SU-DHL-6 (cell line): ENCODE measurements around the gene IGF2R.

ENCODE experiments used
- H2AFZ ChIP-seq: fragments of 200-600 bp; sonication (generic); 2 replicates; pipeline ENCODE4 v1.6.1; 2014; ENCODE audit warnings: low read depth, mild to moderate bottlenecking, moderate library complexity, mixed read lengths, antibody characterized with exemption, low read length; ENCODE audit not compliant: severe bottlenecking
- H3F3A ChIP-seq: fragments of 200-600 bp; shearing (Covaris generic); 2 replicates; pipeline ENCODE4 v1.6.0; 2016; ENCODE audit warnings: antibody characterized with exemption, mild to moderate bottlenecking; ENCODE audit not compliant: insufficient read depth
- H3K27ac ChIP-seq: fragments of 200-600 bp; sonication (generic); 2 replicates; pipeline ENCODE4 v1.5.1; 2016; ENCODE audit warnings: low read depth, mild to moderate bottlenecking, low read length, moderate library complexity, mixed read lengths
- H3K27me3 ChIP-seq: fragments of 200-600 bp; sonication (generic), shearing (Covaris generic); 2 replicates; pipeline ENCODE4 v1.6.0; 2014; ENCODE audit warnings: mild to moderate bottlenecking, low read length
- H3K36me3 ChIP-seq: fragments of 200-600 bp; sonication (generic); 2 replicates; pipeline ENCODE4 v1.6.1; 2014; ENCODE audit warnings: mild to moderate bottlenecking, low read length, mixed read lengths
- H3K4me2 ChIP-seq: fragments of 300-600, 200-600 bp; shearing (Covaris generic), sonication (generic); 2 replicates; pipeline ENCODE4 v1.6.0; 2014; ENCODE audit warnings: low read length, low read depth, mild to moderate bottlenecking; ENCODE audit not compliant: poor library complexity, severe bottlenecking
- H3K4me3 ChIP-seq: fragments of 200-600 bp; sonication (generic); 2 replicates; pipeline ENCODE4 v1.5.1; 2014; ENCODE audit warnings: antibody characterized with exemption, low read length, mild to moderate bottlenecking, mixed read lengths; ENCODE audit not compliant: insufficient read depth, poor library complexity, severe bottlenecking
- H3K79me2 ChIP-seq: fragments of 200-600 bp; sonication (generic); 2 replicates; pipeline ENCODE4 v1.6.1; 2014; ENCODE audit warnings: mild to moderate bottlenecking, low read length, moderate library complexity; ENCODE audit not compliant: insufficient read depth
- H3K9ac ChIP-seq: fragments of 200-600 bp; sonication (generic); 2 replicates; pipeline ENCODE4 v1.7.0; 2014; ENCODE audit warnings: mild to moderate bottlenecking, low read length
- H3K9me2 ChIP-seq: fragments of 200-600 bp; sonication (generic); replicated peaks from 2 replicates; pipeline ENCODE4 v1.6.1; 2014; ENCODE audit warnings: low read length; ENCODE audit not compliant: insufficient read depth
- H3K9me3 ChIP-seq: fragments of 200-600 bp; sonication (generic); 2 replicates; pipeline ENCODE4 v1.6.1; 2014; ENCODE audit warnings: low read length, mixed read lengths; ENCODE audit not compliant: insufficient read depth
- H4K20me1 ChIP-seq: fragments of 200-600 bp; sonication (generic); 2 replicates; pipeline ENCODE4 v1.6.1; 2014; ENCODE audit warnings: low read depth, mild to moderate bottlenecking, antibody characterized with exemption, low read length, moderate library complexity, mixed read lengths
- CTCF ChIP-seq: fragments of 200-600 bp; sonication (generic); IDR thresholded peaks from one replicate; pipeline ENCODE4 v1.5.1; 2017; ENCODE audit warnings: antibody characterized with exemption, mild to moderate bottlenecking, low read length, moderate library complexity; ENCODE audit not compliant: insufficient read depth, poor library complexity, severe bottlenecking
- EZH2phosphoT487 ChIP-seq: fragments of 200-600 bp; sonication (generic), shearing (Covaris generic); conservative IDR thresholded peaks from 2 replicates; pipeline ENCODE4 v1.6.1; 2018; ENCODE audit warnings: mild to moderate bottlenecking, antibody characterized with exemption, low read length, moderate library complexity, mixed read lengths

IGF2R gene

GRCh38 chr6:159961528-159961927 is 7.4 kb upstream of the IGF2R start:
- no peaks in the 10 kb centered on the region for H3K79me2 ChIP-seq
- no peaks in the 10 kb centered on the region for H3K9me2 ChIP-seq
- no peak overlapping the region for H3K9ac ChIP-seq
- no peak overlapping the region for H3K4me3 ChIP-seq
- H4K20me1 ChIP-seq = no peaks in the 10 kb centered on the region
- no peak overlapping the region for H2AFZ ChIP-seq
- H3K4me2 ChIP-seq = no peak overlapping the region
- no peak overlapping the region for H3K27ac ChIP-seq
- no peaks in the 10 kb centered on the region for H3K36me3 ChIP-seq
- no peak for TF ChIP-seq CTCF
- no peak for TF ChIP-seq EZH2phosphoT487
- H3K9me3 ChIP-seq = no peaks in the 10 kb centered on the region
- H3F3A ChIP-seq = no peaks in the 10 kb centered on the region
- no peaks in the 10 kb centered on the region for H3K27me3 ChIP-seq

- no peaks in the 10 kb centered on the region for H4K20me1 ChIP-seq
- H3K9me3 ChIP-seq = no peaks in the 10 kb centered on the region
- H3K4me2 ChIP-seq = no peak overlapping the region
- no peaks in the 10 kb centered on the region for H3K9me2 ChIP-seq
- TF ChIP-seq EZH2phosphoT487 (no peak), CTCF (no peak)
- no peaks in the 10 kb centered on the region for H3K79me2 ChIP-seq
- H3F3A ChIP-seq = 0 out of 2 replicates have a peak, but pooled peaks cover 3% of the 10 kb centered on the region
- no peaks in the 10 kb centered on the region for H3K27me3 ChIP-seq
- H3K4me3 ChIP-seq = no peak overlapping the region
- H3K27ac ChIP-seq = no peak overlapping the region
- H3K9ac ChIP-seq = no peak overlapping the region
- no peaks in the 10 kb centered on the region for H3K36me3 ChIP-seq
- H2AFZ ChIP-seq = no peak overlapping the region
Measured at GRCh38 chr6:159963111-159963510, 5.8 kb upstream of the IGF2R start.

GRCh38 chr6:159964046-159964445 is 4.8 kb upstream of the IGF2R start:
- no peaks in the 10 kb centered on the region for H3K36me3 ChIP-seq
- no peak overlapping the region for H2AFZ ChIP-seq
- no peak for TF ChIP-seq EZH2phosphoT487
- no peak for TF ChIP-seq CTCF
- no peaks in the 10 kb centered on the region for H3K79me2 ChIP-seq
- H3K9me3 ChIP-seq = no peaks in the 10 kb centered on the region
- 0 out of 2 replicates have a peak, but pooled peaks cover 3% of the 10 kb centered on the region for H3F3A ChIP-seq
- no peaks in the 10 kb centered on the region for H3K9me2 ChIP-seq
- no peaks in the 10 kb centered on the region for H3K27me3 ChIP-seq
- no peak overlapping the region for H3K4me2 ChIP-seq
- no peak overlapping the region for H3K9ac ChIP-seq
- H3K27ac ChIP-seq = no peak overlapping the region
- no peak overlapping the region for H3K4me3 ChIP-seq
- H4K20me1 ChIP-seq = no peaks in the 10 kb centered on the region

GRCh38 chr6:159966339-159966738 is 2.5 kb upstream of the IGF2R start:
- no peak overlapping the region for H3K9ac ChIP-seq
- no peak overlapping the region for H3K4me3 ChIP-seq
- no peaks in the 10 kb centered on the region for H3K9me2 ChIP-seq
- 0 out of 2 replicates have a peak, but pooled peaks cover 3% of the 10 kb centered on the region for H3F3A ChIP-seq
- H3K27ac ChIP-seq = no peak overlapping the region
- no peak overlapping the region for H2AFZ ChIP-seq
- no peak overlapping the region for H3K4me2 ChIP-seq
- no peaks in the 10 kb centered on the region for H3K9me3 ChIP-seq
- no peaks in the 10 kb centered on the region for H4K20me1 ChIP-seq
- peaks cover 20% of the 10 kb centered on the region for H3K79me2 ChIP-seq
- TF ChIP-seq CTCF = no peak
- no peak for TF ChIP-seq EZH2phosphoT487
- H3K36me3 ChIP-seq = no peaks in the 10 kb centered on the region
- no peaks in the 10 kb centered on the region for H3K27me3 ChIP-seq
